Prostate gland (tissue), 2 donors: ENCODE data around the gene ORMDL3.

Source experiments
- POLR2A ChIP-seq: fragments of 450-650 bp; IDR thresholded peaks from one replicate; pipeline ENCODE4 v1.6.1; 2016; ENCODE audit warnings: antibody characterized with exemption, mild to moderate bottlenecking
- POLR2AphosphoS5 ChIP-seq: sonication (generic); formaldehyde crosslinking; IDR thresholded peaks from one replicate; pipeline ENCODE4 v1.6.1; 2017; ENCODE audit warnings: antibody characterized with exemption
- TF ChIP-seq, protein P1 (sequence below), 4 experiments: fragments of 200-600 bp in 2 of 4; fragments of 450-650 bp in 2 of 4; sonication (generic) in 2 of 4; IDR thresholded peaks; 1 replicate in 3 of 4; 2 replicates in 1 of 4; pipeline ENCODE4 v1.5.1; 2016 to 2019; ENCODE audit warnings: antibody characterized with exemption in 4 of 4, mild to moderate bottlenecking in 2 of 4, moderate library complexity in 2 of 4

DNA sequence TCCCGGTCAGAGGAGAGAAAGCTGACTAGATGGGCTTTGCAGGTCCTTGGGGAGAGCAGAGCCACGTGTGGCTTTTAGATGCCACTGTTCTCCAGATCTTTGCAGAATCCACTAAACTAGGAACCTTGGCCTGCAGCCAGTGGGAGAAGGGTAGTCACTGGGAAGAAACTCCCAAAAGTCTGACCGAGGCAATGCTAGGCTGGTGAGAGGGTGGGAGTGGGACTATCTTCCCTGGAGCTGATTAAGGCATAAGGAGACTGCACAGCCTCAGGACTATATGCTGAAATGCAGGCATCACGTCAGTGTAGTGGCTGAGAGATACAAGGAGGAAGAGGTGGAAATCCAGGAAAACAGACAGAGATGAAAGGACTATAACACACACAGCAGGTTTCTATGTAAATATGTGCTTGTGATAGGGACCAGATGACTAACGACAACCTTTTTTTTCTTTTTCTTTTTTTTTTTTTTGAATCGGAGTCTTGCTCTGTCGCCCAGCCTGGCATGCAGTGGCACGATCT is 33.2 kb upstream of the ORMDL3 start:
- TF ChIP-seq, protein P1, sequence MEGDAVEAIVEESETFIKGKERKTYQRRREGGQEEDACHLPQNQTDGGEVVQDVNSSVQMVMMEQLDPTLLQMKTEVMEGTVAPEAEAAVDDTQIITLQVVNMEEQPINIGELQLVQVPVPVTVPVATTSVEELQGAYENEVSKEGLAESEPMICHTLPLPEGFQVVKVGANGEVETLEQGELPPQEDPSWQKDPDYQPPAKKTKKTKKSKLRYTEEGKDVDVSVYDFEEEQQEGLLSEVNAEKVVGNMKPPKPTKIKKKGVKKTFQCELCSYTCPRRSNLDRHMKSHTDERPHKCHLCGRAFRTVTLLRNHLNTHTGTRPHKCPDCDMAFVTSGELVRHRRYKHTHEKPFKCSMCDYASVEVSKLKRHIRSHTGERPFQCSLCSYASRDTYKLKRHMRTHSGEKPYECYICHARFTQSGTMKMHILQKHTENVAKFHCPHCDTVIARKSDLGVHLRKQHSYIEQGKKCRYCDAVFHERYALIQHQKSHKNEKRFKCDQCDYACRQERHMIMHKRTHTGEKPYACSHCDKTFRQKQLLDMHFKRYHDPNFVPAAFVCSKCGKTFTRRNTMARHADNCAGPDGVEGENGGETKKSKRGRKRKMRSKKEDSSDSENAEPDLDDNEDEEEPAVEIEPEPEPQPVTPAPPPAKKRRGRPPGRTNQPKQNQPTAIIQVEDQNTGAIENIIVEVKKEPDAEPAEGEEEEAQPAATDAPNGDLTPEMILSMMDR (IDR thresholded peaks at IDR 0.05) = no peak
- no peak for TF ChIP-seq POLR2A
- peak; percentile 73 for TF ChIP-seq POLR2AphosphoS5
